ENCODE data around the gene TOGARAM2. TPM values are rescaled to one million over a fixed set of nuclear protein-coding genes. Genes with fewer than 3 reads are reported as not detected.

TOGARAM2 gene
- total and polyA plus RNA-seq, 2 experiments from 2014 or later, result 1.8 TPM

GRCh38 chr2:28980368-28981015 is 606 bp upstream of the TOGARAM2 start:
- TF ChIP-seq ZNF114 (CRISPR knock-in tag; IDR thresholded peaks at IDR 0.05), result no peak
- TF ChIP-seq ZNF331 (CRISPR knock-in tag; IDR thresholded peaks at IDR 0.05; ENCODE audit: low read depth), result no peak
- TF ChIP-seq CTCF (conservative IDR thresholded peaks at IDR 0.05; ENCODE audit: low read depth in 2 of 2), result no peak
- no peak for TF ChIP-seq JUNB (IDR thresholded peaks at IDR 0.05; ENCODE audit: unreplicated experiment)
- no peak for TF ChIP-seq NANOG (IDR thresholded peaks at IDR 0.05; ENCODE audit: borderline replicate concordance)
- TF ChIP-seq STAT1 (IDR thresholded peaks at IDR 0.05; ENCODE audit: unreplicated experiment), result no peak
- no peak for TF ChIP-seq EZH2 (IDR thresholded peaks at IDR 0.05; ENCODE audit: low read depth, unreplicated experiment)
- TF ChIP-seq CREB1 (CRISPR knock-in tag; IDR thresholded peaks at IDR 0.05; ENCODE audit: low read depth), result no peak
- TF ChIP-seq ZNF462 (CRISPR knock-in tag; IDR thresholded peaks at IDR 0.05), result no peak
- no peak for TF ChIP-seq ETS1 (IDR thresholded peaks at IDR 0.05)
- no peak for TF ChIP-seq POLR2AphosphoS5 (IDR thresholded peaks at IDR 0.05; ENCODE audit: low read depth)
- Mint-ChIP-seq H3K36me3 (ENCODE audit: low read depth) (no peaks in the 10 kb centered on the region), H3K4me1 (peaks cover 3% of the 10 kb centered on the region), H3K4me3 (no peak overlapping the region), H3K27me3 (ENCODE audit: insufficient read depth, low read depth, poor library complexity) (peaks cover 9% of the 10 kb centered on the region), H3K9me3 (no peaks in the 10 kb centered on the region), H3K27ac (no peak overlapping the region)
- Histone ChIP-seq H3K9me2 (ENCODE audit: insufficient read depth) (no peaks in the 10 kb centered on the region), H2AFZ (no peak overlapping the region), H3K36me3 (ENCODE audit: insufficient read depth) (no peaks in the 10 kb centered on the region), H3K4me2 (no peak overlapping the region), H3K27ac (ENCODE audit: low read depth) (no peak overlapping the region), H4K20me1 (replicated peaks; ENCODE audit: insufficient read depth) (no peaks in the 10 kb centered on the region), H3F3A (replicated peaks; ENCODE audit: low read depth) (no peaks in the 10 kb centered on the region), H3K27me3 (ENCODE audit: insufficient read depth) (no peaks in the 10 kb centered on the region), H3K4me3 (no peak overlapping the region), H3K79me2 (replicated peaks; ENCODE audit: insufficient read depth) (no peaks in the 10 kb centered on the region), H3K4me1 (ENCODE audit: insufficient read depth) (no peaks in the 10 kb centered on the region)
- ATAC-seq (no peak), DNase-seq (ENCODE audit: low spot score) (no peak)

Data from GM23338 (cell line).